Measurements from ENCODE around the gene IKZF4.

IKZF4 gene

GRCh38 chr12:56086096-56086495, 65.3 kb downstream of the IKZF4 start:
- no peak for DNase-seq

GRCh38 chr12:56086608-56087007, 65.8 kb downstream of the IKZF4 start:
- DNase-seq: no peak

GRCh38 chr12:56087220-56087619, 66.4 kb downstream of the IKZF4 start:
- no peak for DNase-seq

Measured in activated CD4-positive, alpha-beta T cell treated with anti-CD3 and anti-CD28 coated beads, Interleukin-2, amount 50 U/mL, for 16 hours (primary cell).